Measurements from ENCODE around the gene SLC29A4.

GRCh38 chr7:5314864-5315263 lies 32.1 kb downstream of the SLC29A4 start:
- TF ChIP-seq CTCF (IDR thresholded peaks at IDR 0.05) (no peak), POLR2AphosphoS5 (IDR thresholded peaks at IDR 0.05) (no peak), POLR2A (IDR thresholded peaks at IDR 0.05) (no peak)

Measured in stomach (tissue), 4 donors.